Ecto neural progenitor cell (in vitro differentiated cells): ENCODE results near the gene MAPK14.
A peak's percentile ranks its signal among the peaks of the same experiment; 100 is the strongest.
"Not testable (repeated sequence)": the region's sequence is repeated elsewhere in the genome, so short reads cannot be mapped to it uniquely, and the experiment has no call there.

Source experiments
- DNase-seq: peaks from one replicate; pipeline ENCODE4 v3.0.0-alpha.2; 2018; ENCODE audit warnings: low spot score

The MAPK14 gene

DNA sequence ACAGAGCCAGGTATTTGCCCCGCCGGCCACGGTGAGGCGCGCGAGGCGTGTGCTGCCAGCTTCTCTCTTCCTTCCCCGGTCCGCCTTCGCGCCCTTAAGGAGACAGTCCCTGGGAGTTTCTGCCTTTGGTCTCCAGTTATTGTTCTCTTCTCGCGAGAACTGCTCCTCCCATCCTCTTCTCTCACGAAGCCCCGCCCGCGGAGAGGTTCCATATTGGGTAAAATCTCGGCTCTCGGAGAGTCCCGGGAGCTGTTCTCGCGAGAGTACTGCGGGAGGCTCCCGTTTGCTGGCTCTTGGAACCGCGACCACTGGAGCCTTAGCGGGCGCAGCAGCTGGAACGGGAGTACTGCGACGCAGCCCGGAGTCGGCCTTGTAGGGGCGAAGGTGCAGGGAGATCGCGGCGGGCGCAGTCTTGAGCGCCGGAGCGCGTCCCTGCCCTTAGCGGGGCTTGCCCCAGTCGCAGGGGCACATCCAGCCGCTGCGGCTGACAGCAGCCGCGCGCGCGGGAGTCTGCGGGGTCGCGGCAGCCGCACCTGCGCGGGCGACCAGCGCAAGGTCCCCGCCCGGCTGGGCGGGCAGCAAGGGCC is at the start of gene MAPK14:
Gene MAPK14 (plus strand): TSS at position 308 of the 587 bp plus-strand sequence. CDS start 350 bp downstream, outside the sequence.
- DNase-seq: peak; percentile 99

DNA sequence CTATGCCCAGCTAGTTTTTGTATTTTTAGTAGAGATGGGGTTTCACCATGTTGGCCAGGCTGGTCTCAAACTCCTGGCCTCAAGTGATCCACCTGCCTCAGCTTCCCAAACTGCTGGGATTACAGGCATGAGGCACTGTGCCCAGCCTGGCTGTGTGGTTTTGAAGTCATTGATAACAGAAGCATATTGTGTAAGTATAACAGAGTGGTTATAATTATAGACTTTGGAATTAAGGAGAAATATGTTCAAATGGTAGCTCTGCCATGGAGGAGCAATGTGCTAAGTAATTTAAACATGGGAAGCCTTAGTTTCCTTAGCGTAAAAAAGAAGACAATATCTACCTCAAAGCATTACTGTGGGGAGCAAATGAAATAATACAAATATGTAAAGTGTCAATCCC is 47.5 kb upstream of the MAPK14 start:
- not testable (repeated sequence) for DNase-seq

DNA sequence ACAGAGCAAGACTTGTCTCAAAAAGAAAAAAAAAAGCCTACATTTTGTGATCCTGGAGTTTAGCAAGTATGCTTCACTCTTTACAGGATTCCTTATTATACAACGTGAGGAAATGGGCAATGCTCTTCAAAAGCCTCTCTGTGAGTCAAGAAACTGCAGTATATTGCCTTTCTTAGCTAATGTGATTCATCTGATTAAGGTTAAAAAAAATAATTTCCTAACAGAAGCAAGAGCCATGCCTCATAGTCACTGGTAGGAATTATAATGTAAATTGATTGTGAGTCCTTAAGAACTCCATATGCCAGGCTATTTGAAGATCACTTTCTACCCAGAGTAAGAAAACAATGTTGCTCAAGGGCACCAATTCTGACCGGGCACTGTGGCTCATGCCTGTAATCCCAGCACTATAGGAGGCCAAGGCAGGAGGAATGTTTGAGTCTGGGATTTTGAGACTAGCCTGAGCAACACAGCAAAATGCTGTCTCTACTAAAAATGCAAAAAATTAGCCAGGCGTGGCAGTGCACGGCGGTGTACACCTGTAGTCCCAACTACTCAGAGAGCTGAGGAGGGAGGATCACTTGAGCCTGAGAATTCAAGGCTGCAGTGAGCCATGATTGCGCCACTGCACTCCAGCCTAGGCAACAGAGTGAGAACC is 46.5 kb upstream of the MAPK14 start:
- no peak for DNase-seq

DNA sequence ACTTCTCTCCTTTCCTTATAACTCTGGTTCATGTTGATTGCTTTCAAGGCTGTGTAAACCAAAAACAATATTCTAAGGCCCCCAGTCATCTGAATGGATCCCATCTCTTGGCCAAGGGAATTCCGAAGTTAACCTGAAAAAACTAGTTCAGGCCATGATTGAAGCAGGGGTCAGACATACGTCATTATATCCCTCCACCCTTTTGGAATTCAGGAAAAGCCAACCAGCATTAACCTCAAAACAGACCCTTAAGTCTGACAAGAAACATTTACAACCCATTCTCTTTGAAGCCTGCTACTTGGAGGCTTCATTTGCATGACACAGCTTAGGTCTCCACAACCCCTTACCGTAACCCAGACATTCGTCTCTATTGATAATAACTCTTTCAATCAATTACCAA is 42.9 kb upstream of the MAPK14 start:
- DNase-seq: no peak

DNA sequence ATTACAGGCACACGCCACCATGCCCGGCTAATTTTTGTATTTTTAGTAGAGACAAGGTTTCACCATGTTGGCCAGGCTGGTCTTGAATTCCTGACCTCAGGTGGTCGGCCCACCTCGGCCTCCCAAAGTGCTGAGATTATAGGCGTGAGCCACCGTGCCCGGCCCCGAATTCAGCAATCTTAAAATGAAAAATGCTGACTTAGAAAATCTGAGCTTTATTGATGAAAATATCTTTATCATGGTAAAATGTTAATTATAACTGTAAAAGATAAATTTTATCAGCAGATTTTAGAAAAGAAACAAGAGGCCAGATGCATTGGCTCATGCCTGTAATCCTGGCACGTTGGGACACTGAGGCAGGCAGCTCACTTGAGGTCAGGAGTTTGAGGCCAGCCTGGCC is 39.6 kb upstream of the MAPK14 start:
- not testable (repeated sequence) for DNase-seq

DNA sequence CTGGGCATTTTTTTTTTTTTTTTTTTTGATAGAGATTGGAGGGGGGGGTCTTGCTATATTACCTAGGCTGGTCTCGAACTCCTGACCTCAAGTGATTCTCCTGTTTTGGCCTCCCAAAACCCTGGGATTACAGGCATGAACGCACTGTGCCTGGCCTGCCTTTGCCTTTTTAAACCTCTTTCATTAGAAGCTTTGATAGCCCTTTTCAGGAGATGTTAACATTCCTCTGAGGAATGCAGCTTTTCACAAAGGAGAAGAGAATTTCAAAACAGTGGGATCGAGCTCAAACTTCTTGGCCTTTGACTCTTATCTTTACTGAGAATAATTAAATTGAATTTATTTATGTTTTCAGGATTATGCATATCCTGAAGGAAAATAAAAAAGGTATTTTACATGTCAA is 34.5 kb upstream of the MAPK14 start:
- DNase-seq: no peak

DNA sequence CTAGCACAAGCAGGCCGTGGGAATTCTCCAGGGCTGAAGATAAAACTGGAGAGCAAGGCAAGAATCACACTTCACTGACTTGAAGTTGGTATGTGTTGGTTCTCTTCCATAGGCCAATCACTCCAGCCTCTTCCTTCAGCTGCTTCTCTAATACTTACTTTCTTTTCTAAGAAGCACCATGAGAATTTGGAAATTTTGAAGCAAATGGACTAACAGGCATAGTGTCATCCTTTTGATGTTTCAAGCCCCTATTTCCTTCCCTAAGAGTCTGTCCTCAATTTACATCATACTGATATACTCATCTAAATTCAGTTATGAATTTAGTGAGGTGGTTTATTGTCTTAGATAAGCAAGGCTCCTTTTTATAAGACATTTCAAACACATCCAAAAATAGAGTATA is 27.2 kb upstream of the MAPK14 start:
- DNase-seq: no peak

DNA sequence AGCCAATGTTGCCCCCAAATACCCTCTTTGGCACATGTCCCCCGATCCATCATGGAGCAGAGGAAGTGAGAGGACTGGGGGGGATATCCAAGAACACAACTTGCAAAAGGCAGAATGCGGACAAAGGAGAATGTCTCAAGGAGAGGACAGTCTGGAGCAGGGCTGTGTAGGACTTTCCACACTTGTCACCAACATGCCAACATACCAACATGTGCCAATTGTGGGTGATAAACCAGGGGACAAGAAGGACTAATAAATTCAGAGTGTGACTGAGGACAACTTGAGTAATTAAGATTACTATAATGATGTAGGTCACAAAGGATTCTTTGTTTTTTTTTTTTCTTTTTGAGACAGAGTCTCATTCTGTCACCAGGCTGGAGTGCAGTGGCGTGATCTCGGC is 11.9 kb upstream of the MAPK14 start:
- DNase-seq: no peak

DNA sequence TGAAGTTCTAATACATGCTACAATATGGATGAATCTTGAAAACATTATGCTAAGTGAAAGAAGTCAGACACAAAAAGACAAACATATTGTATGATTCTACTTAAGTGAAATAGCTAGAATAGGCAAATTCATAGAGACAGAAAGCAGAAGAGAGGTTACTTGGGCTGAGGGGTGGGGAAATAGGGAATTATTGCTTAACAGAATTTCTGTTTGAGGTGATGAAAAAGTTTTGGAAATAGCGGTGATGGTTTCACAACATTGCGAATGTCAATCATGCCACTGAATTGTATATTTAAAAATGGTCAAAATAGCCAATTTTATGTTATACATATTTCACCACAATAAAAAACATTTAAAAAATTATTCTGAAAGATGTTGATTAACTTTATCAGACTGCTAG is 9.3 kb upstream of the MAPK14 start:
- DNase-seq: no peak

DNA sequence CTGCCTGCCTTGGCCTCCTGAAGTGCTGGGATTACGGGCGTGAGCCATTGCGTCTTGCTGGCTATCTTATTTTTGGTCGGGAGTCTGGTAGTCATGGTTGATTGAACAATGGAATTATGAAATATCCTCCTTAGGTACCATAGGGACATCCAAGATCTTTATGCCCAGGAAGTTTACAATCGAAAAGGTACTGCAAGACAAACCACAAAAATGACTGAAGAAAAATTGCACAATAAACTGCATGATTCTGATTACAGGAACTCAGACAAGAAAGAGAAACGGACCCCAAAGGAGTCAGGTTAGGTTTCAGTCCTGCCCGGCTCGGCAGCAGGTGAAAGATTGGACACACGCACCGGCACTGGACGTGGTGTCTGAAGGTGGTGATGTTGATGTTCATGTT is 8.4 kb upstream of the MAPK14 start:
- DNase-seq: no peak

DNA sequence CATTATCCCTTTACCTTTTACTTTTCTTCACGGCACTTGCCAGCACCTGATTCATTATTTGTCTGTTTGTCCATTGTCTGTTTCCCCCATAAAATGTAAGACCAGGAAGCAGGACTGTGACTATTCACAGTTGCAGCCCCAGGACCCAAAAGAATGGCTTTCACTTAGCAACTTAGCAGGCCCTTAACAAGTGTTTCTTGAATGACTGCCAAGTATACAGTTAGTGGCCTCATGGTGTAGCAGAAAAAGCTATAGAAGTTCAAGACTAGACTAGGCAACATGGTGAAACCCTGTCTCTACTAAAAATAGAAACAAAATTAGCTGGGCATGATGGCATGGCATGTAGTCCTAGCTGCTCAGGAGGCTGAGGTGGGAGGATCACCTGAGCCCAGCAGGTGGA is 7.5 kb upstream of the MAPK14 start:
- no peak for DNase-seq

DNA sequence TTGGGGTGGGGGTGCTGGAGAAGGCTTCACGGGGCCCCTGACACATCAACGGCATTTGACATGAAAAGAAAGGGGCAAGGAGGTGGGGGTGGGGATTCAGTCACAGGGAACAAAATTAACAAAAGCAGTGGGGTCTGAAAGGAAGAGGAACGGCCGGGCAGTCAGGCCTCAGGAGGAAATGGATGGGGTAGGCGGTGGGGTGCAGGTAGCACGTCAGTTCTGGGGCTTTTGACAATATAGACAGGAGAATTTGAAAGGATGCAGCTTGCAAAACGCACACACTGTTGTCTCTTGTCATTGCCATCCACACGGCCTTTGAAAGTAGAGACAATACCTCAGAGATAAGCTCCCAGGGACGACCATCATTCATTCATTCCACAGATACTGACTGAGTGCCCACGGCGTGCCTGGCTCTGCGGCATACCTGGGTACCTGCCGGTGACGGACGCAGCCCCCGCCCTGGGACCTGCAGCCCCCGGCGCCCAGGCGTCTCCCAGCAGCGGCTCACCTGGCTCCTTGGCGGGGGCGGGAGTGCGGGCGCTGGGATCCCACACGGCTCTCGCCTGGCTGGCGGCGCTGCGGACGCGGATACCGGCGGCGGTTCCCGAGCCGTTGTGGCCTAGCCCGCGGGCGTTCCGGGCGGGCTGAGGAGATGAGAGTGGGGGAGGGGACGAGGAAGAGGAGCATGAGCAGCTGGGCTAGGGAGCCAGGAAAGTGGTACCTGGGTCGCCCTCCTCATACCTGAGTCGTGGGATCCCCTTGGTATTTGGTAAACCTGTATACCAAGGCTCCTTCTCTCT is 3.4 kb upstream of the MAPK14 start, which contains the start of gene SLC26A8:
Gene SLC26A8 (minus strand): TSS at position 646 of the 800 bp plus-strand sequence. CDS start 4,934 bp downstream, outside the sequence.
- peak; percentile 63 for DNase-seq

DNA sequence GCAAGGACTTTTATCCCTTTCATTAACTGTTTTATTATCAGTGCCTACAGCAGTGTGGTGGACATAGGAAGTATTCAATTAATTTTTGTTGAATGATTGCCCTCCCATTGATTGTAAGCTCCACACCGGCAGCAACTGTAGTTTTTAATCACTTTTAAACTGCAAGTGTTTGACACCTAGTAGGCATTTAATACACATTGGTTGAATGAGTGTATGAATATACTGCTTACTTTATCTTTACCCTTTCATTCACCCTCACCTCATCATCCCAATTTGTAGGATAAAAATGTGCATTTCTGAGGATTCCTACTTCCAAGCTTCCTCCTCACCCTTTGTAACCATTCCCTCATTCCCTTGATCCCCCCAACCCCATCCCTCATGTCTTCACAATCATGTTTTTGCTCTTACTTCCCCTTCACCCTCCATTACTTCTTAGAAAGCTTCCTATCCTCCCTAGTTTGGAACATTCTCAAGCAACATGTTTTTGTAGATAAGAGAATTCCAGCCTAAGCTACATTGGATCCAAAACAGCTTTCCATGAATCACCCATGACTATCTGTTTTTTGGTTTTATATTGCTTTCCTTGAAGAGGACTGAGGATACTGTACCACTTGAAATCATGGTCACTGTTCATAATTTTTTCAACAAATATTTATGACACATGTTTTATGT is 2.2 kb upstream of the MAPK14 start:
- no peak for DNase-seq

DNA sequence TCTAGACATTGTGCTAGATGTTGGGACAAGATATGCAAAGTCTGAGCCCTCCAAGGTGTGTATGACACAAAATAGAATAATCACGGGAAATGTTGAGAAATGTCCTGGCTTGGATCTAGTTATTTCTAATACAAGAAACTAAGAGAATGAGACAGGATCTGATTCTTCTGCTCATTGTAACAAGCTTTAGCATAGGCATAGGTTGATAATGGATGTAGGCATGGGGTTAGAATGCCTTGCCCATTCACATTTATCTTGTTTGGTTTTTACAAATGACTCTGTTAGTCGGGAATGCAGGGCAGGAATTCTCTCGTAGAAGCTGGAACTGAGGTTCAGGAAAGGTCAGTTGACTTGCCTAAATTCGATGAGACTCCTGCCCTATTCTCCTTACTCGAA is 1.7 kb upstream of the MAPK14 start:
- no peak for DNase-seq

DNA sequence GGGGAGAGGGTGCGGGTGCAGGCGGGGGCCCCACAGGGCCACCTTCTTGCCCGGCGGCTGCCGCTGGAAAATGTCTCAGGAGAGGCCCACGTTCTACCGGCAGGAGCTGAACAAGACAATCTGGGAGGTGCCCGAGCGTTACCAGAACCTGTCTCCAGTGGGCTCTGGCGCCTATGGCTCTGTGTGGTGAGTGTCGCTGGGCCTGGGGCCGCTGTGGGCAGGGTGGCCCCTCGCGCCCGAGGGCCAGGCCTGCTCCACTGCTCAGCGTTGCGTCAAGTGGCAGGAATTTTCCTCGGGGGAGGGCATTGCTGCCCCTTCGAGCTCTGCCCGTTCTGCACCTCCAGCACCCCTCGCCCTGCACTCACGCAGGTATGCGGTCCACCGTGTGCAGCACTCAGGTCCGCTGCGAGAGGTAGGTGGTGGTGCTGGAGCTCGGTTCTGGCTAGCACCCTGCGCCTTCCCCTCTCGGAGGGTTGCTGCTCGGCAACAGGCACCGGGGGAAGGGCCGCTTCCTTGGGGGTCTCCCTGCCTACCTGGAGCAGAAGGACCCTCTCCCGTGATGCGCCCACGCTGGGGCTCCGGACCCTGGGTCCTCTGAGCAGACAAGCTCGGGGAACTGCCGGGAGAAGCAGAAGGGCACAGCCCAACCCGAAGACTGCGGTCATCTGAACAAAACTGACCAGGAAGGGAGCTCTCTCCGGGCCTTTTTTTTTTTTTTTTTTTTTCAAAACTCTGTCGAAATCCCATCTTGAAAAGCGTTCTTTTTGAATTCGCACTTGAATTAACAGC is 674 bp downstream of the MAPK14 start:
- DNase-seq: peak; percentile 71

DNA sequence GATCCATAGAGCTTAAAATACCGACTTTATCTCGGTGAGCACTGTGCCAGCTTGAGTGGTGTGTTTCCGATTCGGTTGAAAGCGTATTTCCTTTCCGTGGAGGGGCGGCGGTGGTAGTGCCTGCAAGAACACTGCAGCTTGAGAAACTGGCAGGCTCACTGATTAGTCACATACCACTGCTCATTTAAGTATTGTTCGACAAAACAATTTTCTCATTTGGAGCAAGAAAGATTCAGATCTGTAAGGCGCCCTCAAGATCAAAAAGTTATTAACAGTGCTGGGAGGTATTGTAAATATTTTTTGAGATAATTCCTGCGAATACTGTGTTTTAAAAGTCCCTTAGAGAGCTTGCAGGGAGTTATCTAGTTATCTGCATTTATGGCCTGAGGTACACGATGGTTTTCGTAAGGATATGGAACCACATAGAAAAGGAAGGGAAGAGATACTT is 1.3 kb downstream of the MAPK14 start:
- DNase-seq: peak; percentile 53

DNA sequence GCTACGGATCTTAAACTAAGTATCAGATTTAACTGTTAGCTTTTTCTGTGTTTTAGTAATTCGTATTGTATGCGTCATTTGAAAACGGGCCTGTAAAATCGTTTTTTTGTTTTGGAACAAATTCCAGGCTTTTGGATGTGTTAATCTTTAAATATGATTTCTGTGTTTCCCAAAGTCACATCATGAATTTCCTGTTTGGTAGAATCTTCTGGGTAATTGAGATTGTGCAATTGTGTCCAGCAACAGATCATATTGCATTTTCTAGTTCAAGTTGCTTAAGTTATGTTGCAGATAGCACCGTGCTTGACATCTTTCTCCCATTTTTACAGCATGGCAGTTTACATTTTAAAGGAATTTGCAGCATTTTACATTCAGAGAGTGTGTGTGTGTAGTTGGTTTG is 1.9 kb downstream of the MAPK14 start:
- no peak for DNase-seq

DNA sequence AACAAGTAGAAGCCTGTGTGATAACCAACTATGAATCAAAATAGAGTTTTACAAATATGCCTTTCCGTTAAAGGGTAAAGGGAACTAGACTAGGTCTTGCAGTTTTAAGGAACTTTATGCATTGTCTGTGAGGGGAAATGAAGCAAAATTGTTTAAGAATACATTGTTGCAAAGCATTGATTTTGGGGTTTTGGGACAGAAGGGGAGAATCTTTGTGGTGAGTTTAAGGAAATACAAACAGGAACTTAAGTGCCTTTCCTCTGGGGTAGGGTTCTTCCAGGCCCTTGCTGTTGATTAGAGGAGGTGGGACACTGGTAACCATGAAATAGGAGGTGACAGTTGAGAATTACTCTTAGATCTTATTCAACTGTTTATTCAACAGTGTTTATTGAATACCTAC is 4.7 kb downstream of the MAPK14 start:
- no peak for DNase-seq

DNA sequence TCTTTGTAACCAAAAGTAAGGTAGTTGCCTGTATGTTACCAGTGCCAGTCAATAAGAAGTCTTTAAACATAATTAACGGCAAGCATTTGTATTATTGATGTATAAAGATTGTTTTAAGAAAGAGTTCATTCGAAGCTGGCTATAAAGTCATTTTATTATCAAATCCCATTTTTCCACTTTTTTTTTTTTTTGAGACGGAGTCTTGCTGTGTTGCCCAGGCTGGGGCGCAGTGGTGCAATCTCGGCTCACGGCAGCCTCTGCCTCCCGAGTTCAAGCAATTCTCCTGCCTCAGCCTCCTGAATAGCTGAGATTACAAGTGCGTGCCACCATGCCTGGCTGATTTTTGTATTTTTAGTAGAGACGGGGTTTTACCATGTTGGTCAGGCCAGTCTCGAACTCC is 5.5 kb downstream of the MAPK14 start:
- not testable (repeated sequence) for DNase-seq

DNA sequence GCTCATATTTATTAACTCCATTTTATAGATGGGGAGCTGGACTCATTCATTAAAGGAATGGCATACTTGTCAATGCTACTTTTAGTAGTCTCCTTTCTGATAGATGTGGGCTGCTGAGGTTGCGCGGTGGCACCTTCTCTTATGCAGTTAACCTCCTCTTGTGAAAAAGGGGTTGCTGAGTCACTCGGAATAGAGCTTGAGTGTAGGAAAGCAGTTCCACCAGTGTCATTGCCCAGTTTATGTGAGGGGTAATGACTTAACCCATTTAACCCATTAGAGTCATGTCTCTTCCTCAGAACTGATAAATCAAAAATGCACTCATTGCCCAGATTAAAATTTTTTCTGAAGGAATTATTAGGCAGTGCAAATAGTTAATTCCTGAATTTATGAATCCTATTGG is 6.3 kb downstream of the MAPK14 start:
- no peak for DNase-seq

DNA sequence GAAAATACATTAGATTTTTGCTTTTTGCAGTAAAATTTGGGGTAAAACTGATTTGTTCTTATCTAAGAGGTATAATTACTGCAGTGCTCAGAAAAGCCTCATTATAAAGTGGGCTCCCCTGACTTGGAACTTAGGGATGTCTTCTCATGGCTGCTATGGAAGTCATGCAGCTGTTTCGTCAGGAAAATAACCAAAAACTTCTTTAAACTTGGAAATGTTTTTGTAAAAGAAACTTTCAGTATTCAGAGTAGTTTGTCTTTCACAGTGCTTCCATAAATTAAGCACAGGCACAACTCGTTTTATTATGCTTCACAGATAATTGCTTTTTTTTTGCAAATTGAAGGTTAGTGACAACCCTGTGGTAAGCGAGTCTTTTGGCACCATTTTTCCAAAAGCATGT is 6.8 kb downstream of the MAPK14 start:
- no peak for DNase-seq

DNA sequence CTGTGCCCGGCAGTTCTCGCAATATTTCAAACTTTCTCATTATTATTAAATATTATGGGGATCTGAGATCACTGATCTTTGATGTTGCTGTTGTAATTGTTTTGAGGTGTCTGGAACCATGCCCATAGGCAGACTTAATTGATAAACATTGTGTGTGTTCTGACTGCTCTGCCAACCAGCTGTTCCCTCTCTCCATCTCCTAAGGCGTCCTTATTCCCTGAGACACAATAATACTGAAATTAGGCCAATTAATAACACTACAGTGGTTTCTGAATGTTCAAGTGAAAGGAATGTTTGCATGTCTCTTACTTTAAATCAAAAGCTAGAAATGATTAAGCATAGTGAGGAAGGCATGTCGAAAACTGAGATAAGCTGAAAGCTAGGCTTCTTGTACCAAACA is 7.6 kb downstream of the MAPK14 start:
- no peak for DNase-seq
